M059J (cell line): Measurements from ENCODE around the gene DOCK1. TPM values are rescaled to one million over a fixed set of nuclear protein-coding genes. Genes with fewer than 3 reads are reported as not detected.

Source experiments
- DNase-seq: peaks from one replicate; pipeline ENCODE4 v3.0.0-alpha.2; 2012; ENCODE audit warnings: low read depth
- total RNA-seq: library from RNA; depleted of rRNA; stranded (reverse); fragments of >200 nt; shearing (Covaris generic); gene quantifications from 2 replicates; pipeline ENCODE4 v1.2.3, GENCODE V29; 2014

The DOCK1 gene
- total RNA-seq, 1 experiment from 2014 or later: 29.0 TPM

GRCh38 chr10:127351542-127351941 is 446.3 kb downstream of the DOCK1 start:
- DNase-seq: no peak

GRCh38 chr10:127353544-127353943 is 448.3 kb downstream of the DOCK1 start:
- no peak for DNase-seq

DNA sequence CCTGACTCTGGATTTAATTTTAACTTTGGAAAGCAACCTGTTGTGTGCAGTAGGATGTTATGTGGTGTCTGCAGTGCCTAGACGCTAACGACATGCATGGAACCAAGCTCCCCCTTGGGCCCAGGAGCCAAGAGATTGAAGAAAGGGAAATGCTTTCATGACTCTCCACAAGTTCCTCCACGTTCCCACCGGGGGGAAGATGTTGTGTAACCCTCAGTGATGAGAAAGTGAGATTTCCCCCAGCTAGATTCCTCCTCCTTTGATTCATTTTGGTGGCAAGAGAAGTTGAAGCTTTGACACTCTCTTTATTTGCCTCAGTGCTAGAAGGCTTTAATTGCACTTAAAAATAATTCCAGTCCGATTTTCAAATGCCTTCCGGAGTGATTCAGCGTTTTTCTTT is 449.0 kb downstream of the DOCK1 start:
- DNase-seq: no peak

DNA sequence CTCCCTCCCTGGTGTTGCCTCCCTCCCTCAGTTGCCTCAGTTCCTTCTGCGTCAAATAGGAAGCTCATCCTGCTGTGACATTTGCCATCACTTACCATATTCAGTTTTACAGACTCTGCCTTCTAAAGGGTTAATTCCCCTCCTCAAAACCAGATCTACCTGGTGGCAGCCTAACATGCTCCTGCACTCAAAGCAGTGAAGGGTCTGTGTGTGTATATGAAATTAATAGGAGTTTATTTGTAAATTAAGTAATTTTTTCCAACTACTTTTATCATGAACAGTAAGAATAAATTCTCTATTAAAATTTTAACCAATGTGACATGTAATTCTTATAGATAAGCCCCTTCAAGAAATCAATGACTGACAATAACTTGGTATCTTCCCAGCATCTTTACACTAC is 449.8 kb downstream of the DOCK1 start:
- DNase-seq: no peak

GRCh38 chr10:127356360-127356759 is 451.1 kb downstream of the DOCK1 start:
- no peak for DNase-seq

GRCh38 chr10:127357265-127357664 is 452.0 kb downstream of the DOCK1 start:
- DNase-seq: no peak

DNA sequence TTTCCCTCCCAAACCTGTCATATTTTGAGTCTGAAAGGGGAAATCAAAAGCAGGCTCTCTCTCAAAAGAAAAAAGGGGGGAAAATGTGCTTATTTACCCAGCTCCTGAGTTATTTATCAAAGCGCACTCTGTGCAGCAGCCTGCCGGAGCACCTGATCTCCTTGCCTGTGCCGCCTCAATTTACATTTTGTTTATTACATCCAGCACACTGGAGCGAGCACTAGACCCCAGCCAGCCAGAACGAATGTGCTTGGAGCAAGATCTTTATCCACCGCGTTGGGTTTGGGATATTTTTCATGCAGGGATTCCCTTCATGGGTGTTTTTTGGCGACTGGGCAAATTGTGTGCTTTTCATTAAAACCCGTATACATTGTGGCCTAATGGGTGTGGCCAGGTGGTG is 453.1 kb downstream of the DOCK1 start:
- no peak for DNase-seq

- no peak for DNase-seq
Measured at GRCh38 chr10:127364034-127364433, 458.8 kb downstream of the DOCK1 start.

DNA sequence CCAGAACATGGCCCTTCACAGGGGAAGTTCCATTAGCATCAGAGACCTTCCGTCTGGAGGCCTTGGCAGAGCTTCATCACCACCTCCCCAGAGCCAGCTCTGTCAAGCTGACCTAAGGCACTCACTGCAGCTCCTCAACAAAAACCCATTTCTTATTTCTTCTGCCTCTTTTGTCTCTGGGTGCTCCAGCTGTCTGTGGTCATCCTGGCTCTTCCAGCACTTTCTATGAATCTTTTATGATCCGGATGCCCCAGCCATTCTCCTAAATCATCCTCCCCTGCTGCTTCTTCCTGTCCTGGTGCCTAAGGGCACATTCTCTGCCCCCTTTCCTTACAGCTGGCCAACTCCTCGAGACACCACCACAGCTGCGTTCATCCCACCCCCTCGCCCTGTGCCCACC is 462.9 kb downstream of the DOCK1 start:
- no peak for DNase-seq

- DNase-seq: no peak
Measured at GRCh38 chr10:127368929-127369328, 463.7 kb downstream of the DOCK1 start.

- DNase-seq: no peak
Measured at GRCh38 chr10:127370601-127371000, 465.4 kb downstream of the DOCK1 start.

GRCh38 chr10:127372361-127372760 is 467.1 kb downstream of the DOCK1 start:
- DNase-seq: no peak

GRCh38 chr10:127374074-127374680 is 468.9 kb downstream of the DOCK1 start:
- DNase-seq: no peak

DNA sequence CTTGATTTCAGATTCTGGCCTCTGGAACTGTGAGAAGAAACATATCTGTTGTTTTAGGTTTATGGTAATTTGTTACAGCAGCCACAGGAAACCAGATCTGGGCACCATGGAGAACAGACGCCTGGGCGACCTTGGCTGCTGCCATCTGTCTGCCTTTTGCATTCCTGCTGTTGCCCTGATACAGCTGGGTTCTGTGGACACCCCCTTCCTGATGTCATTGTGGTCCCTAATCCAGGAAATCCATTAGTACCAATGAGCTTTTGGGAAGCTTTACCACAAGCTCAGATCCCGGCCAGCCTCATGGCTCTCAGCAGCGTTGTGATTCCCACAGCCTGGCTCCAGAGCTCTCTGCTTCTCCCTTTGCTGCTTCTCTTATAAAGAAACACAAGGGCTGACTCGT is 469.7 kb downstream of the DOCK1 start:
- DNase-seq: no peak

- no peak for DNase-seq
Measured at GRCh38 chr10:127375461-127375860, 470.2 kb downstream of the DOCK1 start.

DNA sequence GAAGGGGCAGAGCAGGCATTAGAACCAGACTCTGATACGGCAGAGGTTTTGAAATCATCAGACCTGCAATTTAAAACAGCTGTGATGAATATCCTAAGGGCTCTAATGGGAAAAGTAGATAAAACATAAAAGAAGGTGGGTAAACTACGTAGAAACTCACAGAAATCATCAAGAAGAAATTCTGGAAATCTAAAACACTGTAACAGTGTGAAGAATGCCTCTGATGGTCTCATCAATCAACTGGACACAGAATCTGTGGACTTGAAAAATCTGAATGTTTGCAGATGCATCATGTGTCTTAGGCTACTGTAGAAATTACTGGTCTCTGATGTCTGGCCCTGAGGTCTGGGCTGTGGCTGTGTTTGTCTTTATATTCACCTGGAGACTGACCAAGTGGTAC is 470.8 kb downstream of the DOCK1 start:
- no peak for DNase-seq

DNA sequence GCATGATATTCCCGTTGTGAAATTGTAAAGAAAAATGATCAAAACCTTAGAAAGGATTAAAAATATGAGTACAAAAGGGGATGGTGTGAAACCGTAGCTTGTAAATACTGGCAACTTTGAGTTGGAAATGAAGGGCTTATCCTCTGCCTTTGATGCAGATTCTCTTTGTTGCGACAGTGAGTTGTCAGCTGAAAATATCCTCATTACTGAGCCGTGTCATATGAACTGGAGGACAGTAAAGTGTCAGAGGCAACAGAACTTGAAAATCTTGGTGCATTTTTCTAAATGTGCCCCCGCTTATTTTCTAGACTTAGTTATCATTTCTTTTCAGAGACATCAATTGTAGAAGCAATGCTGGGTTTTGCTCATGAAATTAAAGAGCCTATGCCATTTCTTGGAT is 473.4 kb downstream of the DOCK1 start:
- no peak for DNase-seq

DNA sequence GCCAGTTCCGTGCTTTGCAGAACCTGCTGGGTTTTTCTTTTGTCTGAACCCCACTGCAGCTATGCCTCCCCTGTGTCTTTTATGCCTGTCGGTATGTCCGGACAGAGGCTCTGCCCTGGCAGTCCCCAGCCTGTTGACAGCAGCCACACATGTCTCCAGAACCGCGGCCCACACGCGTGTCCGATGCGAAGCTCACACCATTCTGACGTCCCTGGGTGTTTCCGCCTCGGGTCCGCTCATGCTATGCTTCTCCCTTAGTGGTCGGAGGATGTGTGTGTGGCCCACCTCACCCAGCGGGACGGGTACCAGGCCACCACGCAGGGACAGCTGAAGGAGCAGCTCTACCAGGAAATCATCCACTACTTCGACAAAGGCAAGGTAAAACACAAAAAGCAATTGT is 479.3 kb downstream of the DOCK1 start:
- DNase-seq: no peak

GRCh38 chr10:127385066-127385465 is 479.8 kb downstream of the DOCK1 start:
- DNase-seq: no peak

DNA sequence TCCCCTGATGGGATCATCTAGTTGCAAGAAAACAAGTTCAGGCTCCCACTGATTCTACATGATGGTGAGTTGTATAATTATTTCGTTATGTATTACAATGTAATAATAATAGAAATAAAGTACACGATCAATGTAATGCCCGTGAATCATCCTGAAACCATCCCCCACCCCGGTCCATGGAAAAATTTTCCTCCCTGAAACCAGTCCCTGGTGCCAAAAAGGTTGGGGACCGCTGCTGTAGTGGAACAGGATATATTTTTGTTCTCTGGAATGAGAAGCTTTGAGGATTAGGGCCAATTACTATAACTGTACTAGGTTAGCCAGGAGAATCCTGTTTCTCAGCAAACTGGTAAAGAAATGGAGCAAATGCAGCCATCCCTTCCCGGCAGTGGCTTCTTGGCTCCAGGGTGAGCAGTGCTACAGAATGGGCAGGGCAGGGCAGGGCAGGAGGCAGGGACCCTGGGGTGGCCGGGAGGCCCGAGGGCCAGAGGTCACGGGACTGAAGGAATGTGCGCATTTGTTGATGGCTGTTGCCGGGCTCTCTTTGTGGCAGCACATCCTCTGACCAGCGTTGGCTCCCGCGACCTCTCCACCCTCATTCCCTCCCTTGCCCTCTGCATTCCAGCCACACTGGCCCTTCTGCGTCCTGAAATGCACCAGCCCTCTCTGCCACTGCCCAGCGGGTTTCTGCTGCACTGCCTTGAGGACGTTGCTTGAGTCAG is 481.5 kb downstream of the DOCK1 start:
- no peak for DNase-seq

DNA sequence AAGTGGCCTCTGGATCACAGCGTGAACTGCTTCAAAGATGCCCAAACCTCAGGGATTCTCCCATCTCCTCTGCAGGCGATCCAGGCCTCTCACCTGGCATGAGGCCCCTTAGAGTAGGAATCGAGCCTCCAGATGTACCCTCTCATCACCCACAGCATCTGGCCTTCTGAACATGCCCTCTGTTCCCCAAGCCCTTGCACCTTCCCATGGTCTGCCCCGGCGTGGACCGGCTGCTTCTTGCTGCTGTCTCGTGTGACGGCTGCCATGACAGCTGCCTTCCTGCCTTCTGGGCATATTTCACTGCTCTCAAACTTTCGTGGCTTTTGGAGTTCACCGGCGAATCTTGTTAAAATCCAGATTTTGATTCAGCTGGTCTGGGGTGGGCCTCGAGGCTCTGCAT is 486.6 kb downstream of the DOCK1 start:
- DNase-seq: no peak

GRCh38 chr10:127392351-127393235 is 487.4 kb downstream of the DOCK1 start:
- DNase-seq: no peak
